HG03432 (cell line): ENCODE data around the gene ROM1.
A peak's percentile ranks its signal among the peaks of the same experiment; 100 is the strongest.
"Not testable (repeated sequence)": the region's sequence is repeated elsewhere in the genome, so short reads cannot be mapped to it uniquely, and the experiment has no call there.

Experiments
- ATAC-seq: cut with Tn5 transposase; IDR thresholded peaks from one replicate; pipeline ENCODE4 v1.9.1; 2021; ENCODE audit warnings: mild to moderate bottlenecking, moderate library complexity; ENCODE audit not compliant: unreplicated experiment

Gene ROM1

DNA sequence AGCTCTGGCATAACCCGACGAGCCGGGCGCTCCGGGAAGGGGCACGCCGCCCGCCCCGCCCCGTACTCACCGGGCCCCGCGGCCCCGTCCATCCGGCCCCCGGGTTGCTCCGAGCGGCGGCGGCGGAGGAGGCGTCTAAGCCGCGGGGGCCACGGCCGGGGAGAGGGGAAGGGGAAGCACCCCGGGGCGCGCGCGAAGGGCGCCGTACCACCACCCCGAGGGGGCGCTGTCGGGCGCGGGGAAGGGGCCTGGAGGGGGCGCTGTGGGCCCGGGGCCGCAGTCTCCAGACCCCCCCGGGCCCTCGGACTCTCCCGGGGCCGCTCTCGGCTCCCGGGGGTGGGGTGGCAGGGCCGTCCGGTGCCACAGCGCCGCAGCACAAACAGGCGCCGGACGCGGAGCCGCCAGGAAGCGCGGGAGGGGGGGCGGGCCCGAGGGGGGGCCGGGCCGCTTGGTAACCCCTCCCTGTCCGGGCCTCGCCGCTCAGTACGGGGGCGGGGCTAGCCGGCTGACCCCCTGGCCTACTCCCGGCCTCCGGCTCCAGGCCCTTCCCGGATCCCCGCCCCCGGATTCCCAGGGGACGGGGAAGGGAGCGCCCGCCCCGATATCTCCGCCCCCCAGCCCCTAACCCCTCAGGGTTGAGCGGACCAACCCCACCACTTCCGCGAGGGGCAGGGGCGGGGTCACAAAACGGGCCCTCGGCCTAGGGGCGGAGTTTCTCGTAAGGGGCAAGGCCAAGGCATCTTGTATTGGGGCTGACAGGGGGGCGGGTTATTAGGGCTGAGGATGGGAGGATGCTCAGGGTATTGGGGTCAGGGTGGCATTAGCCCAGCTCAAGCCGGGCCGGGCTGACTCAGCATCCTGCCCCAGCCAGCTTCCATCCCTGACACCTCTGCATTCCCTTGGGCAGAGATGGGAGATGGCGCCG lies at the start of gene ROM1, which contains the start of gene EML3:
ROM1 (plus strand) TSS at position 892 of the 925 bp plus-strand sequence; CDS start at position 917, 25 bp downstream.
EML3 (minus strand) TSS at position 410 of the 925 bp plus-strand sequence; CDS start at position 92, 318 bp downstream.
- ATAC-seq, result peak; percentile 71

DNA sequence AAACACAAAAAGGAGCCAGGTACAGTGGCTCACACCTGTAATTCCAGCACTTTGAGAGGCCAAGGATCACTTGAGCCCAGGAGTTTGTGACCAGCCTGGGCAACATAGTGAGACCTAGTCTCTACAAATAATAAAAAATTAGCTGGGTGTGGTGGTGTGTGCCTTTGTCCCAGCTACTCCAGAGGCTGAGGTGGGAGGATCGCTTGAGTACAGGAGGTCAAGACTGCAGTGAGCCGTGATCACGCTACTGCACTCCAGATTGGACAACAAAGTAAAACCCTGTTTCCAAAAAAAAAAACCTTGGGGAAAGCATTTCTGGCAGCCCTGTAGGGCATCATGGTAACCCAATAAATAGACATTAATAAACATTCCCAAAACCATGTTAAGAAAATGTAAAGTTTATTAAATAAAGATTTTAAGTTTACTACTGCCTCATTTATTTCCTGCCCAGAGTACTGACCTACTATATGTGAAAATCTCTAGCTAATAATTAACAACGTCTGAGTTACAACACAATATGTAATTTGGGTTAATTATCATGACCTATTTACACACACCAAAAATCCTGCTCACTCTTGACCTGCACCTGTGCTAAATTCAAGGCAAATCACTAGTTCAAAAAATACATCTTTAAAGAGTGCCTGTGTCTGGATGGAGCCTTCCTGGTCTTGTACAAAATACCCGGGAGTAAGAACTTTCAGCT lies 47.8 kb upstream of the ROM1 start:
- no peak for ATAC-seq

DNA sequence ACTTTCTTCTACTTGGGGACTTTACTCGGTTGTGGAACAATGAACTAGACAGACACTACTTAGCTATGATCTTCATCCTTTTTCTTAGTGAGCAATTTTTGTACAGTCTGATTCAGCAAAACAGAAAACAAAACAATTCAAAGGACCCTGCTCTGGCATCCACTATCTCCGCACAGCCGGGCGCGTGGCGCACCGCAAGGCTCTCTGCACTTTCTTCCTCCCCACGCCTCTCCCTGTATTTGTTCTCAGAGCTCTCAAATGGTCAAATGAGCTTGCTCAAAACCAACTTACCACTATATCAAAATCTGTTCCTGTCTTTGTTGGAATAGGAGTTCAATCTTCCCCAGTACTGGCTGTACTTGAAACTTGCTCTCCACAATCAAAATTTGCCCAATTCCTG lies 46.8 kb upstream of the ROM1 start:
- no peak for ATAC-seq

- no peak for ATAC-seq
Measured at GRCh38 chr11:62567018-62567633, 45.9 kb upstream of the ROM1 start.

DNA sequence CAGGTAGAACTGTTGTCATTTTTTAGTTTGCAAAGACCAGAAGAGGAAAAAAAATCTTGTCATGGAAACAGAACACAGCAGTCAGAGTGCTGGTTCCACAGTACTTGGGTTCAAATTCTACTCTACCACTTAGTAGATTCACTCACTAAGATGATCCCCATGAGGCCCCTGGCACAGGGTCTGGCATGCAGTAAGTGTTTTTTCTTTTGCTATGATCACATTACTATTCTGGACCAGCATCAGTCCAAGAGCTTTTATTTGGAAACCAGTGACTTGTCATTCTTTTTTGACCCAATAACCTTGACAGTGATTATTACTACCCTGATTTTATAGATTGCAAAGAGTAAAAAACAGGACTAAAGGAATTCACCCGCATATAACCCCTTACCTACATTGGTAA lies 43.4 kb upstream of the ROM1 start:
- no peak for ATAC-seq

DNA sequence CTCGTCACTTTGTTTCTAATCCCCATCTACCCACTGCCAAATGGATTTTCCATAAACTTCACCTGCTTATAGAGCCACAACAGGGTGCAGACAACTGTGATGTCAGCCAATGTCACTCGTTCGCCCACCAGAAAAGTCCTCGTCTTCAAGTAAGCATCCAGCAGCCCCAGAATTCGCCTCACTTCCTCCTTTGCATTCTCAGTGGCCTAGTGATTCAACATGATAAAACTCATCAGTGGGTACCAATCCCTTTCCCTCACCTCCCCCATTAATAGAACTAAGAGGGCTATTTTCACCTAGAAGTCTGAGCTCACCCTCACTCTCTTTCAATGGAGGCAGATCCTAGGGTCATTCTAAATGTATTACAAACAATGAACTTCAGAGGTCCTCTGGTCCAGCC lies 42.2 kb upstream of the ROM1 start:
- not testable (repeated sequence) for ATAC-seq

DNA sequence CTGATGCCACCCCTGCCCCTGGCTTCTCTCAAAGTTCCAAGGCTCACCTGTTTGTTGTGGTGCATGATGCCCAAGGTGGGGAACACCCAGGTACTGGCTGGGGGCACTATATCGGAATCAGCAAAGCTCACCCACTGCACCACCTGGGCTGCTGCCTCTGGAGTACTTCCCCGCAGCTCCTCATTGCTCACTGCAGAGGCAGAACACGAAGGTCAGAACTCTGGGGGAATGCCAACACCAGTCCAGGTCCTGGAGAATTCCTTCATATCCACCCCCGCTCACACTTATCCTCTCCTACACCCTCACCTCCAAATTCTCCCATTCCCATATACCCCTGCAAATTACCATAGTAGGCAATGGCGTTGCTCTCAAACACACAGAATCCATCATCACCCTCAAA lies 41.6 kb upstream of the ROM1 start:
- not testable (repeated sequence) for ATAC-seq

- ATAC-seq, result no peak
Measured at GRCh38 chr11:62572431-62572830, 40.6 kb upstream of the ROM1 start.

- no peak for ATAC-seq
Measured at GRCh38 chr11:62573006-62573591, 40.0 kb upstream of the ROM1 start.

DNA sequence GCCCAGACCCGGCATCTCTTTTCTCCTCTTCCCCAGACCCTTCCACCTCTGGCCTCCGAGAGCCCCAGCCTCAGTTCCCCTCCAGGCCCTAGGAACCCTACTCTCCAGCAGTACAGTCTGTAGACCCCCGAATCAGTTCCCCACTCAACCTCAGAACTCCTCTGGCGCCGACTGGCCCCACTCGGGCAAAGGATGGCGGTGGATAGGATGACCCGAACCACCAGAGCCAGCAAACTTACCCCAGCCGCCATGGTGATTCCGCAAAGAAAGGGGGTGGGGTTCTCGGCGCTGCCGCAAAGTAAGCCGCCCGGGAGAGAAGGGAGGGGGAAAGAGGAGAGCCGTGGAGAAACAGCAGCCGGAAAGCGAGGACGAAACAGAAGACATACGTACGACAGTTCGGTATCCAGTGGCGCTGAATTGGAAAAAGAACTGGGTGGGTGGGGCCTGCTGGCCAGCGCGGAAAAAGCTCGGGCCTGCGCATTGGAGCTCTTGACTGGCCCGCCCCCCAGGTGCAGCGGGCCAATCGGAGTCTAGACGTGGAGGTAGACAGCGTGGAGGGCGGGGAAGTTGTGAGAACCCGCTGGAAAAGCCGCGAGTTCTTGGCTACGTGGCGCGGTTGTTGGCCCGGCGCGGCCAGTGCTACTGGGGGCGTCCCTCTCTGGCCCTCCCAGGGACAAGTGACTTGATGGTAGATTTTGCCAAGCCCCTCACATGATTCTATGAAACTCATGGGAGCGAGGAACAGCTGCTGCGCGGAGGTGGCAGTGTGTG lies 39.3 kb upstream of the ROM1 start, which contains the start of gene EEF1G:
EEF1G (minus strand) TSS at position 300 of the 771 bp plus-strand sequence; CDS start at position 251, 49 bp downstream.
- peak; percentile 85 for ATAC-seq

GRCh38 chr11:62574363-62575071 lies 38.5 kb upstream of the ROM1 start:
- peak; percentile 24 for ATAC-seq

DNA sequence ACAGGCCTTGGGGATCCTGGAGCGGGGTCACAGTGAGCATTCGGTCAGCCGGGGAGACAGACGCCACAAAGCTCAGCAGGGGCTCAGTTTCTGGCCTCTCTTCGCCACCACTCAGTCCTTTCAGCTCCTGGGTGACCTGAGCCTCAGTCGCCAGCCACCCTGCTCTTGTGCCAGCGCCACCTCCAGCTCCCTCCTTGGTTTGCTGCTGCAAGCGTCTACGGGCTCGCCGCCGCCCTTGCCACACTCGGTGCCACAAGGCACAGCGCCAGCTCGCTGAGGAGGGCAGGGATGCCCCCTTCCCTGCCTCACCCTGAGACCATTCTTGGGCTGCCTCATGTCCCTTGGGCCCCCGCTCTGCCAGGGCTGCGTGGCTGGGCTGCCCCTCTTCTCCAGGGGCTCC lies 37.9 kb upstream of the ROM1 start:
- ATAC-seq, result no peak

- no peak for ATAC-seq
Measured at GRCh38 chr11:62575837-62576236, 37.2 kb upstream of the ROM1 start.

- ATAC-seq, result no peak
Measured at GRCh38 chr11:62577046-62577714, 35.9 kb upstream of the ROM1 start.

GRCh38 chr11:62578541-62578940 lies 34.5 kb upstream of the ROM1 start:
- ATAC-seq, result no peak

- no peak for ATAC-seq
Measured at GRCh38 chr11:62579252-62579651, 33.8 kb upstream of the ROM1 start.

DNA sequence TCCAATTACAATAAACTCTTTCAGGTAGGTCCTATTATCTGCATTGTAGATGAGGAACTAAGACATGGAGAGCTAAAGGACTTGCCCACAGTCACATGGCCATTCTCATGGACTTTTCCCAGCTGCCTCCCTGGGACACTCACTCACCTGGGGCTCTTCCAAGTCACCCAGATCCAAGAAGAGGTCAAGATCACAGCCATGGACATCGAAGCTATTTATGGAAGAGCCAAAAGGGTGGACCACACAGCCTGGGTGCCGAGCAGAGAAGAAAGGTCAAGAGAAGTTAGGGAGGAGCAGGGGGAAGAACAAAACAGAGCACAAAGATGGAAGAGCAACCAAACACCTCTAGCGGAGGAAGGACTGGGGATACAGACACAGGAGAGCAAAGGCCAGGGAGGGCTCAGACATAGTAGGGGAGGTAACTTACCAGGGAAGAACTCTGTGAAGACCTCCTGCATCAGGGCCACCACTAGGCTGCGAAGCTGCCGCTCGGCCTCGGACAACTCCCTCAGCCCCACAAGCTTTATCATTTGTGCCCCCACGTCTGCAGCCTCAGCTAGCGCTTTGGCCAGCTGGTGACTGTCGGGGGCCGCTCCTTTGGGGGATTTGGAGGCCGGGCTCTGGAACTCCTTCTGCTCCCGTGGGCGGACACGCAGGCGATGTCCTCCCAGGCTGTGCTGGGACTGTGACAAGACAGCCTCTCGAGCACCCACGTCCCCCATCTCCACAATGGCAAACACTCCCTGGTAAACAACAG lies 31.9 kb upstream of the ROM1 start:
- ATAC-seq, result no peak

DNA sequence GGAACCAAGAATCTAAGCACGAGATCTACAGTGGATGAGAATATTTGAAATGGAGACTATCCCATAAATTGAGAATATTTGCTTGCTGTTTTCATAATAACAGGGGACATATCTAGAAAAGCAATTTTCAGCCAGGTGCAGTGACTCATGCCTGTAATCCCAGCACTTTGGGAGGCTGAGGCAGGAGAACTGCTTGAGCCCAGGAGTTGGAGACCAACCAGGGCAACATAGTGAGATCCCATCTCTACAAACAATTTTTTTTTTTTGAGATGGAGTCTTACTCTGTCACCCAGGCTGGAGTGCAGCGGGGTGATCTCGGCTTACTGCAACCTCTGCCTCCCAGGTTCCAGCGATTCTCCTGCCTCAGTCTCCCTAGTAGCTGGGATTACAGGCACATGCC lies 31.3 kb upstream of the ROM1 start:
- not testable (repeated sequence) for ATAC-seq
